HCT116 (cell line): ENCODE measurements around the gene CPLANE2.

ENCODE experiments used
- CTCF ChIP-seq, 3 experiments: fragments of 200-600 bp in 1 of 3; sonication (generic) in 1 of 3; IDR thresholded peaks in 2 of 3; conservative IDR thresholded peaks in 1 of 3; 2 replicates each; pipeline ENCODE4 v1.5.1; 2012 to 2017; ENCODE audit warnings: low read depth in 2 of 3, low read length in 2 of 3, antibody characterized with exemption in 1 of 3, borderline replicate concordance in 1 of 3, control low read depth in 1 of 3, mild to moderate bottlenecking in 1 of 3, mixed read lengths in 1 of 3, mixed run types in 1 of 3, moderate library complexity in 1 of 3; ENCODE audit not compliant: insufficient read depth in 1 of 3
- EGR1 ChIP-seq: IDR thresholded peaks from 2 replicates; pipeline ENCODE4 v1.6.1; 2012; ENCODE audit warnings: low read depth
- EZH2 ChIP-seq: fragments of 200-600 bp; sonication (generic); IDR thresholded peaks from 2 replicates; pipeline ENCODE4 v1.6.1; 2017; ENCODE audit warnings: antibody characterized with exemption, mixed run types
- EZH2phosphoT487 ChIP-seq: fragments of 200-600 bp; IDR thresholded peaks from 2 replicates; pipeline ENCODE4 v1.6.1; 2018; ENCODE audit warnings: antibody characterized with exemption, borderline replicate concordance
- FOSL1 ChIP-seq: IDR thresholded peaks from 2 replicates; pipeline ENCODE4 v1.6.1; 2012; ENCODE audit warnings: low read depth
- POLR2A ChIP-seq: IDR thresholded peaks from 2 replicates; pipeline ENCODE4 v1.7.0; 2011; ENCODE audit warnings: borderline replicate concordance; ENCODE audit not compliant: insufficient read depth, insufficient read length; ENCODE audit errors: extremely low read depth
- POLR2AphosphoS5 ChIP-seq: IDR thresholded peaks from 2 replicates; pipeline ENCODE4 v1.6.1; 2011; ENCODE audit warnings: mild to moderate bottlenecking, low read depth, low read length, moderate library complexity
- RAD21 ChIP-seq: IDR thresholded peaks from 2 replicates; pipeline ENCODE4 v1.6.1; 2012; ENCODE audit warnings: low read depth, mild to moderate bottlenecking
- SRF ChIP-seq: IDR thresholded peaks from 2 replicates; pipeline ENCODE4 v1.6.1; 2012; ENCODE audit warnings: low read depth
- ZFX ChIP-seq: fragments of 450-650 bp; IDR thresholded peaks from 2 replicates; pipeline ENCODE4 v1.6.1; 2017
- ZNF274 ChIP-seq: fragments of 200-500 bp; sonication (Bioruptor generic); IDR thresholded peaks from 2 replicates; pipeline ENCODE4 v1.6.1; 2014; ENCODE audit warnings: mild to moderate bottlenecking, low read depth, low read length, inconsistent platforms

DNA sequence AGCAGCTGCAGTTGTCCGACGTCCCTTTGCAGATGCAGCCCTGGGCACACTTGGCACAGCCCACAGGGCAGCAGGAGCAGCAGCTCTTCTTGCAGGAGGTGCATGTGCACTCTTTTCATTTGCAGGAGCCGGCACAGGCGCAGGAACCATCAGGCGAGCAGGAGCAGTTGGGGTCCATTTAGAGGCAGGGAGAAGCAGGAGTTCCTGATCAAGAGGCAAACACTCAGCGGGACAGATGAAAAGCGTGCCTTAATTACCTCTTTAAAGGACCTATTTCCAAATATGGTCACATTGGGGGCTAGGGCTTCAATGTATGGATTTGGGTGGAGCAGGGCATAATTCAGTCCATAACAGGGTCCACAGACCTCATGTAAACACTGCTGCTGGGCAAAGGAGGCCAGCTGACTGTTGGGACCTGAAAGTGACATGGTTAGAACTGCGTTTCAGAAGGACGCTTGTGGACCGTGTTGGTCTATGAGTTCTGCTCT lies 4.3 kb upstream of the CPLANE2 start:
- TF ChIP-seq CTCF (IDR thresholded peaks at IDR 0.05 in 2 of 3, conservative IDR thresholded peaks at IDR 0.05 in 1 of 3; ENCODE audit: borderline replicate concordance in 1 of 3, insufficient read depth in 1 of 3, low read depth in 2 of 3, low read length in 2 of 3) (no peak), ZFX (no peak), POLR2A (no peak), EZH2phosphoT487 (no peak), RAD21 (no peak), EGR1 (no peak), POLR2AphosphoS5 (no peak), FOSL1 (no peak), ZNF274 (no peak), EZH2 (no peak), SRF (no peak)
